HK-2 (cell line): ENCODE measurements around the gene AQP12A.

ENCODE experiments used
- DNase-seq: peaks from one replicate; pipeline ENCODE4 v3.0.0-alpha.2; 2018; ENCODE audit not compliant: unreplicated experiment

AQP12A gene

DNA sequence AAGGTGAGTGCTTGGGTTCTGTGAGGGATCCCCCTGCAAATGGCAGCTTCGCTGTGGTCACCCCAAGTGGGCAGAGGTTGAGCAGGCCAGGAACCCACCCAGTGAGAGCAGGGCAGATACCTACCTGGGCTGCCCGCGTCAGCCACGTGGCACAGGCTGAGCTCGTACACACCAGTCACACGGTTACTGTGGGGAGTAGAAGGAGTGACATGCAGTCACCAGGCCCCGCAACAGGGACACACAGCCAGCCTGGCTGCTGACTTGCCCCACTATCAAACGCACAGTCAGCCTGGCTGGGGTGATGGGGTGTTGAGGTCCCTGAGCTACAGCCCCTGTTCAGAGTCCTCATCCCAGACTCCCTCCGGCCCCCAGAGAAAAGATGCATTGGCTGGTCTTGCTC, 32.2 kb downstream of the AQP12A start:
- DNase-seq = no peak

DNA sequence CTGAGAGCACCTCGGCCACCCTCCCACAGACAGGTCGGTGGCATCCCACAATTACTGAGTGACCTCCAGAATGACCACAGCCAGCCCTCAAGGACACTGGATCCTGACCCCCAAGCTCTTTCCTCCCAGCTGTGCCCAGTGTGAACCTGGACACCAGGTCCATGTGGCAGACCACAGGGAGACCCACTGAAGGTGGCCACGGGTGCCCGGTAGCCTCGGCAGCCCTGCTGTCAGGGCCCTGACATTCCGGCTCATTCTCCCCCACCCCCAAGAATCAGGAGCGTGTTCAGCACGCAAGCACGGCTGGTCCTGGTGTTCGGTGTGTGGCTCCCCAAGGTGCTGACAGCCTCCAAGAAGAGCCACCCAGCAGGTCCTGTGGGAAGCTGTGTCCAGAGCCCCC, 32.8 kb downstream of the AQP12A start:
- DNase-seq = no peak

DNA sequence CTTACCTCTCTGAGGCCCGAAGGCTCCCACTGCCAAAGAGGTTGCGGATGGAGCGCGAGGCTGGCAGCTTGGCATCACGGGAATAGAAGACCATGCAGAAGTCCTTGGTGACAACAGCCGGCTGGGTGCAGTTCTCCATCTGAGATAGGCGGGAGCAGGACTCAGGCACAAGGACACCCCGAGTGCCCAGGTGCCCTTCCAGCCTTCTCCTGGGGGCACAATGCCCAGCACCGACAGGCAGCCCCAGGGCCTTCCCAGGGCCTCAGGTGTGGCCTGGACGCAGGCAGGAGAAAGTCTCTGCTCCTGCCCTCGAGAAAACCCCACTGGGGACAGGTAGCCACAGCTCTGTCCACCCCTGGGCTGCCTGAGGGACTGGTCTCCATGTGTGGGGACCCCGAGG, 33.6 kb downstream of the AQP12A start:
- no peak for DNase-seq

DNA sequence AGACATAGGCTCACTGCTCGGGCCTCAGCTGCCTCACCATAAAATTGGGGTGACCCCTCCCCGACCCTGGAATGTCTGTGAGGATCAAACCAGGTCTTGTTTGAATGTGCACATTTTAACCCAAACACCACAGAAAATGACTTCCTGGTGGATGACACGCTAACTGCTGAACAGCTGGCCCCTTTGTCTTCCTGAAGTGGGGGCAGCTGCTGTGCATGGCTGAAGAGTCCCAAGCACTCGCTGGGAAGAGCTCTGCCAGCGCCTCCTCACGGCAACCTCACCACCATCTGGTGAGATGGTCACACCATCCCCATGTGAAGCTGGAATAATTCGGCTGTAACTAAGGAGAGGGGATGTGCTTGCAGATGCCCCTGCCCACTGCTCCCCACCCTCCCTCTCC, 34.0 kb downstream of the AQP12A start:
- DNase-seq = no peak

DNA sequence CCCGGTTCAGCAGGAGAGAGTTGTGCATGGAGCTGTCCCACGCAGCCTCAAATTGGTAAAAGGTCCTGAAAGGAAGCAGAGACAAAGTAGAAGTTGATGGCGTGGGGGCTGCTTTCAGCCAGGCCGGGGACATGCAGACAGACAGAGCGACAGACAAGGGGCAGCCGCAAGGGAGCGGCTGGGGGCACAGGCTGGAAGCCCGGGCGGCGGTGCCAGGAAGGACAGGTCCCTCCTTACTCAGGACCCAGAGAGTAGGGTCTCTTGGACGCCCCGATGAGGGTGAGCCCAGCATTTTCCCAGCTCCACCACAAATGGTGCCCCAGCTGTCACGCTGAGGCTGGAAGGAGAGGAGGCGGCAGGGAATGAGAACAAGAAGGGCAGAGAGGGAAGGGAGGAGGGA, 35.2 kb downstream of the AQP12A start:
- DNase-seq = no peak

DNA sequence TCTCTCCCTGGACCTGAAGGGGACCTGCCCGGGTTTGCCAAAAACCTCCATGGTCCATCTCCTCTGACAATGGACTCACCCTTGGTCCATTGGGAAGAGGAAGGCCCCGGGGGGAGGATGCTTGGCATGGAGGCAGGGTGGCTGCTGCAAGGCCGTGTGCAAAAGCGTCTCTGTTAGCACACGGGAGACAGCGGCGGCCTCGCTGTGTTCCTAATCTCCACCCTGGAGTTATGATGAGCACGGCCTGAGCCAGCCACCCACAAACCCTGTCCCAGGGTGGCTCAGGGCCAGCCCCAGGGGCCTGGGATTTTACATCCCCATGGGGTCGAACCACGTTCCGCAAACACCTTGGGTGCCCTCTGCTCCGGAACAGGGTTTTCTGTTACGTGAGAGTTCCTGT, 35.8 kb downstream of the AQP12A start:
- DNase-seq = no peak

DNA sequence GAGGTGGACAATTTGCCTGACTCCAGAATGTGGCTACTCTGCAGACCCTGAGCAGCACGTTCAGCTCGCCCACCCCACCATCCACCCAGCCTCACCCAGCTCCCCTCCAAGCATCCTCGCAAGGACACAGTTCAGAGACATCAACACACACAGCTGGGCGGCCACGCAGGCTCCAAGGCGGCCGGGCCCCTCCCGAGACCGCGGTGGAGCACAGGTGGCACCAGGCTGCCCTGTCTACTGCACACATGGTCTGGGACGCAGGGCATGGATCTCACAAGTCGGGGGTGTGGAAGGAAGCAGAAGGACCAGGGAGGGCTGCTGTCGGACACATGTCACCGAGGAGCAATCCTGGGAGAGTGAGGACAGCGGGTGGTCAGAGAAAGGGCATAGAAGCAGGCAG, 36.2 kb downstream of the AQP12A start:
- DNase-seq = no peak

DNA sequence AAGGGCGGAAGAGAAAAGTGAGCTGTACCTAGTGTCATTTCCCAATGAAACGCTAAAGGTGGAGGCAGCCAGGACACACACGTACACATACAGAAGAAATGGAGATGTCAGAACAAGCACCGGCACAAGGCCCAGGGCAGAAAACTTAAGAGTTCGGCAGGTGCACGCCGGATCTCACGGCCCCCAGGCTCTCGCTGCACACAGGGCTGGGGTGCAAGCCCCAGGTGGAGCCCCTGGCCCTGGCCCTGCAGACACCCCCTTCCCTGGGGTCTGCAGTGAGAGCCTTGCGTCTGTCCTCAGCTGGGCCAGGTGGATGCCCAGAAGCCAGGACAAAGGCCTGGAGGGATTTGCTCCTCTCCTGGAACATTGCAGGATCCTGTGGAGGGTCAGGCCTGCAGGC, 36.7 kb downstream of the AQP12A start:
- DNase-seq = no peak

DNA sequence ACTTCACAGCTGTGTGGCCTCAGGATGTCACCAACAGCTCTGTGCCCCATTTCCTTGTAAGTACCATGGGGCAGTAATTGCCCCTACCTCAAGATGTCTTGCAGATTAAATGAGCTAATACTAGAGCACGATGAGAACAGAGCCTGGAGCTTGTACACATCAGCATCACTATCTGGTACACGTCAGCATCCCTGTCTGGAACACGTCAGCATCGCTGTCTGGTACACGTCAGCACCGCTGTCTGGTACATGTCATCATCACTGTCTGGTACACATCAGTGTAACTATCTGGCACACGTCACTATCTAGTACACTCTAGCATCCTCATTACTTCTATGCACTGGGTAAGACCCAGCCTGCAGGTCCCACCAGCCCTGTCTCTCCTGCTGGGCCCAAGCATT, 37.2 kb downstream of the AQP12A start:
- DNase-seq = no peak

DNA sequence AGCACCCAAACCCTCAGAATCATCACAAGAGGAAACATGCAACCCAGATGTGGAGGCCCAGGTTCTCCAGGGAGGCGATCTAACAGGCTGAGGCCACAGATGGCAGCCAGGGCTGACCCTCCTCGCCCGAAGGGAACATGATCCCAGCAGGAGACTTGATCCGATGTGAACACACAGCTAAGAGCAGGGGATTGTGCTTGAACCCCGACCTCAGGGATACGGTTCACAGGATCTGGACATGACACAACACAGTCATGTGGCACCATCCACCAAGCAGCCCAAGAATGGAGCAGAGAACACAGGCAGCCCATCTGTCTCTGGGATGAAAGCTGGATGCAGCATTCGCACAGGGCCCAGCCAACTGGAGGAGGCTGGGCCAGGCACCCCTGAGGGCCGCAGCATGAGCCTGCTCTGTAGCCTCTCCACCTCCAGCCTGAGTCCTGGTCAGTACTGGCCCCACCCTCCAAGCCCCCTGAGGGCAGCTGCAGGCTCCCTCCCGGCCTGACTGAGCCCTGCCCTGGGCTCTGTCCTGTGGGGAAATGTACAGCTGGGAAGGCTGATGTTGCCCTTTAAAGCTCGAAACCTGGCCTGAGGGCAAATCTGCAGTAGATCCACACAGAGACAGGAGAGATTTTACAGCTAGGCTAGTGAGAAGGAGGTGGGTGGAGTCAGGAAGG, 39.0 kb downstream of the AQP12A start:
- no peak for DNase-seq

DNA sequence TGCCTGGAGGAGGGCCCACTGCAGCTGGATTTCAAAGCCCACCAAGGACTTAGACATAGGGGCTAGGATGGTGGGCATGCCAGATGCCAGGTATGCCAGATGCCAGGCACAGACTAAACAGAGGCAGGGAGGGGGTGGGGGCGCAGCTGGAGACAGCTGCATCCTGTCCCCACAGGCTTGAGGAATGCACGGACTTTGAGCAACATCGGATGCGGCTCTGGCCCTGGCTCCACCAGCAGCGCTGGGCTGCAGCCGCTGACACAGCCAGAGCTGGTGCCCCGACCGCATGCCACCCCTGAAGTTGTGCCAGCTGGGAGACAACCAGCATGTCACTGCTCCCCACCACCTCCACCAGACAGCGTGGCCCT, 39.5 kb downstream of the AQP12A start:
- no peak for DNase-seq

DNA sequence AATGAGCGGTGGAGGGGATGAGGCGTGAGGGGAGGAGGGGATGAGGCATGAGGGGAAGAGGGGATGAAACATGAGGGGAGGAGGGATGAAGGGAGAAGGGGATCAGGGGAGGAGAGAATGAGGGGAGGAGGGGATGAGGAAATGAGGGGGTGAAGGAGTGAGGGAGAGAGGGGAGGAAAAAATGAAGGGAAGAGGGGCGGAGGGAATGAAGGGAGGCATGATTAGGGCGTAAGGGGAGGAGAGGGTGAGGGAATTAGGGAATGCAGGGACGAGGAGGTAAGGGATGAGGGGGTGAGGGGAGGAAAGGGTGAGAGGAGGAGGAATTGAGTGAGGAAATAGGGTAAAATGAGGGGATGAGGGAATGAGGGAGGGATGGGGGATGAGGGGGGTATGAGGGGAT, 40.5 kb downstream of the AQP12A start:
- DNase-seq = no peak

DNA sequence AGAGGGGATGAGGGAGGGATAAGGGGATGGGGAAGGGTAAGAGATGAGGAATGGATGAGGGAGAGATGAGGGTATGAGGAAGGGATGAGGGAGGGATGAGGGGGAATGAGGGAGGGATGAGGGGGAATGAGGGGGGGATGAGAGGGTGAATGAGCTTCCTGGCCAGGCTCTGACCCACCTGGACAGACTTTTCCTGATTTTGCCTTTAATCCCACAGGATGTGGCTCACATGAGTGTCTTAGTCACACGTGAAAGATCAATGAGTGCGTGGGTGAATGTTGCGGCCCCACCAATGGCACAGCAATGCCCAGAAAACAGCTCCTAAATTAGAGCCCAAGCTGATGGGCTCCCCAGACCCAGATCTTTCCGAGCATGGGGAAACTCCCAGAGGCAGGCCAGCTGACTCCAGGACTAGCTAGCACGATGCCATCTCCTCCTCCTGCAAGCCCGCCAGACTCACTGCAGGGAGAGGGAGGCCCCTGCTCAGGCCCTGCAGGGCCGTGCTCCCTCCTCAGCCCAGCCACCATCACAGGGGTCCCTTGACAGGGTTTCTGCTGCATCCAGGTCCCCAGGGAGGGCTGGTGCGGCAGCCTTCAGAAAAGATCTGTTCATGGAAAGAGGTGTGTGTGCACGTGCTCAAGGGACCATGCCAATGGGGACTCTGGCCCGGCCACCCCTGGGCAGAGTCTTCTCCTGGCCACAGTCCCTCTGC, 41.4 kb downstream of the AQP12A start:
- DNase-seq = no peak

DNA sequence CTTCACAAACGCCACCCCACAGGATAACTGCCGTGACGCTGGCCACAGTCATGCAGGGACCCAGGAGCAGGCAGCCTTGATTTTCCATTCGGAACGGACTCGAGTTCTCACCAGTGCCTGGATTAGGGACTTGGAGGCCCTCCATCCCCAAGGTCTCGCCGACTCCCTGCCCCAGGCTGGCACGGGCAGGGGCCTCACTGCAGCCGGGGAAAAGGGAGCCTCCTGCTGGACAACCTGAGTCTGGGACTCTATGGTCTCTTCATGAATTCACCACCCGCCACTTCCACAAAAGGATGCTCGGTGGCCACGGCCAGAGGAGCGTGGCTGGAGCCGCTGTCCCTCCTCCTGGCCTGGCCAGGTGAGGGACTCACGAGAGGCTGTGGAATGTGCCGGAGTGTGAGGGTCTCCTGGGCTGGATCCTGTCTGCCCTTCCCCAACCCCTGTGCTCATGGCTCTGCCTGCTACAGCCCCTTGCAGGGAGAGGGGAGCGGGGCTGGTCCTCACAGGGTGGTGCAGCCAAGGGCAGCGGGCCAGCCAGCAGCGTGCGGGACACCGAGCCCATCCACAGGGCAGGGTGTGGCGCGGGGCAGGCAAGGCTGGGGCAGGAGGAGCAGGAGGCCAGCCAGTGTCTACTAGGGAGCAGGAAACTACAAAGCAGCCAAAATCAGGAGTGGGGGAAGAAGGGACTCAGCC, 42.3 kb downstream of the AQP12A start:
- no peak for DNase-seq

DNA sequence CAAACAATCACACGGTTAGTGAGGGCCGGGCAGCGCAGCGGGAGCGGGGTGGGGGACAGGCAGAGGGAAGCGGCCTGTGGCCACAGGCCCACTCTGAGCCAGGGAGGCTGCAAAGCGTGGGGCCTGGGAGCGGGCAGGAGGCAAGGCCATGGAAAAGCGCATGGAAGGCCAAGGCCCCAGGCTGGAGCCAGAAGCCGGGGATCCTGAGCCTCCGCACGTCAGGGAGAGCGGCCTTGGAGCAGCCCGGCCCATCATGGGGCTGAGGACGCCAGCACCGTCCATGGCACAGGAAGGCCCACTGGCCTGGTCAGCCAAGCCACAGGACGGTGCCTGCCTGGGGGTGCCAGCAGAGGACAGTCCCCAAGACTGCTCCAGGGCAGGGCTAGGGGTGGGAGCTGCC, 43.1 kb downstream of the AQP12A start:
- DNase-seq = no peak

DNA sequence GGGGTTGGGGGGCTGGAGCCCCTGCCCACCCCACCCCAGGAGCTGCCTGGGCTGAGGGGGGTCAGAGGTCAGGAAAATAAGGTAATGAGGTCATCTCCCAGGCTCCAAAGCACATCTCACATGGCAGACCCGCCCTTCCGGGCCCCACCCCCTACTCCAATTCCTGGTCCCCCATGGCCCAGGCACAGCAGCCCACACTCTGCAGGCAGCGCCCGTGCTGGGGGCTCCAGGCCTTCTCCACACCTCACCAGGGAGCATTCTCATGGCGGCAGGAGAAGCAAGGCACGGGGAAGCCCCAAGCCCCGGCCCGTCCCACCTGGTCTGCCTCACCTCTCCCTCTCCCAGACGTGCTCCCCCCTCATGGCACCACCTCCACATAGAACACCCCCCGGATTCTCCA, 43.8 kb downstream of the AQP12A start:
- no peak for DNase-seq

DNA sequence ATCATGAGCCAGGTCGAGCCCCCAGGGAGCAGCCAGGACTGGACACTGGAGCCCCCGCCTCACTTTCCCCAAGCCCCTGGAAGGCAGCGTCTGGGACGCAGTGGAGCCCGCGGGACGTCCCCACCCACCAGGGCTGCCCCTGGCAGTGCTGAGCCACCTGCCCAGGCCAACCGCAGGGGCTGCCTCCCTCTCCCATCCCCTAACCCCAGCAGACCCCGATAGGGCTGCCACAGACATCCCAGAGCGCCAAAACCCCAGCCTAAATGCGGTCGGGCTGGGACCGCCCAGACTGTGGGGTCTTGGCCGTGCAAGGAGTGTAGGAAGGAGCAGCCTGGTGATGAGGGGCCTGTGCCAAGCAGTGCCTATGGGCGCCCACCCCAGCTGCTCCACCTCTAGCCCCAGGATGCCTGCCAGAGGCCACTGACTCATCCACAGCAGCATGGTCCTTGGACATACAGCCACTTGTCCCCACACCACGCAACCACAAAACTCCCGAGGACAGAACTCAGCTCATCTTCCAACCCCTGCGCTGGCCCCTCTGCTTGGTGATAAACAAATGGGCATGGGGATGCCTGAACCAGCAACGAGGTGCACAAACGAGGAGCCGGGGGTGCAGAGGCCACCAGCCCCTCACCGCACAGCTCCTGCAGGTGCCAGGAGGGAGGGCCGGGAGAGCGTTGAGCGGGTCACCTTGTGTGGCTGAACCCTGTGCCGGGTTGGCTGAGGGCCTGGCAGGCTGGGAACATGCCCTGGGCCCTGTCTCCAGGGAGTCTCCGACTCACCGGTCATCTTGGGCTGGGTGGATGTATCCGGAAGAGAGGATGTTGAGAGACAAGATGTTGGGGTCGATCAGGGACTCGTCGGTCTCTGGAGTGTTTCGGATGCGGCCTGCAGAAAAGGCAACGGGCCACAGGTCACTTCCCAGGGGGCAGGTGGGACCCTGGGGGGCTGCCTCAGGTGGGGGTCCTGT, 44.9 kb downstream of the AQP12A start:
- no peak for DNase-seq

DNA sequence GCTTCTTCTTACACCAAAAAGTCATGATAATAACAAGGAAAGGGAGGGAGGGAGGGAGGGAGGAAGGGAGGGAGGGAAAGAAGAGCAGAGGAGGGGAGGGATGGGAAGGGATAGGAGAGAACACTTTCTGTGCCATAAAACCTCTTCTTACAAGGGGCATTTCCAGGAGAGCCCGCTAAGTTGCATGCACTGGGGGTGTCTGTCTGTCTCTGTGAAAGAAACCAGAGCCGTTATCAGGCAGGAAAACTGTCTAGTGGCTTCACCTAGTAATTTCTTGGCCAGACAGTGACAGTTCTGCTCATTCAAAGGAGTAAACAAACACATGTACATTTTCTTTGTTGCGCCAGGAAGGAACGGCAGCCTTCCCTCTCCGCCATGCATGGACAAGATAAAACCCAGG, 45.8 kb downstream of the AQP12A start:
- DNase-seq = no peak

DNA sequence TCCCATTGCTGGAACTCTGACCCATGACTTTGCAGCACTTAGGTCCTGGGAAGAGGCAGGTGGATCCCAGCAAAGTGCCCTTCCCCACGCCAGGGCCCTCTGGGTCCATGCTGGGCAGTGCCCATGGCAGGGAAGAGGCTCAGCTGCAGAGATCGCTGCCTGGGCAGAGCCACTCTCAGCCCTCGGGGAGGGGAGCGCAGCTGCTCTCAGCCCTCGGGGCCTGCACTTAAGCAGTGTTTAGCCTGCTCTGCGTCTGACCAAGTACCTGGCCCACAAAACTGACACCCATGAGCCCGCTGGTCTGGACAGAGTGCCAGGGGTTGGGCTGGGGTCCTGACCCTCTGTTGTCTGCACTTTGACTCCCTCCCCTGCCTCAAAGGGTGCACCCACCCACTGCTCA, 46.3 kb downstream of the AQP12A start:
- DNase-seq = no peak

DNA sequence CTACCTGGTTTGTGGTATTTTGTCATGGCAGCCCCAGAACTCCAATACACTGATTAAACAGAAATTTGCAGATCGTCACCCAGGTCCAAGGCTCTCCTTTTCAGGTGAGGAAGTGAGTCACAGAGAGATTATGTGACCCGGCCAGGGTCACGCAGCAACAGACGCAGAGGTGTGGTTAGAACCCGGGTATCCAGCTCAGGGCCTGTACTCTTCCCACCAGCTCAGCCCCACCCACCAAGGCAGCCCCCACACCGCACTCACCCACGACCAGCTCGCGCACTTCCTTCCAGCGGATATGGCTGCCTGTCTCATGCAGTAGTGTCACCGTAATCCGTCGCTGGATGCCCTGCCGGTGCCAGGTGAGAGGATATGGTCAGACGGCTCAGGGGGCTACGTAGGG, 48.1 kb downstream of the AQP12A start:
- no peak for DNase-seq

DNA sequence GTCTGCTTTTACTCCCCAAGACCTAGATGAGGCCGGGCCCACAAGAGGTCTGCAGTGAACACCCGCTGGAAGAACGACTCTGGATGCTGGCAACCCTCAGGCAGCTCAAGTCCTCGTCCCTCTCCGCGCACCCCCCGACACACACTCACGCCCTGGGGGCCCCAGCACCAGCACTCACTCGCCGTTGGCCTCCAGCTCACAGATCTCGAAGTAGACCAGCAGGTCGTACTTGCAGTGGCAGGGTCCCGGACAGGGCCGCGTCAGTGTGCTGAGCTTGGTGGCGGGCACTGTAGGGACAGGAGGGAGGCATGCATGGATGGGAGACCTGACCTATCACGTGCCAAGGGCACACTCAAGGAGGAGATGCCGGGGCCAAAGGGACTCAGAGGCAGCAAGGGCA, 49.4 kb downstream of the AQP12A start:
- DNase-seq = no peak

DNA sequence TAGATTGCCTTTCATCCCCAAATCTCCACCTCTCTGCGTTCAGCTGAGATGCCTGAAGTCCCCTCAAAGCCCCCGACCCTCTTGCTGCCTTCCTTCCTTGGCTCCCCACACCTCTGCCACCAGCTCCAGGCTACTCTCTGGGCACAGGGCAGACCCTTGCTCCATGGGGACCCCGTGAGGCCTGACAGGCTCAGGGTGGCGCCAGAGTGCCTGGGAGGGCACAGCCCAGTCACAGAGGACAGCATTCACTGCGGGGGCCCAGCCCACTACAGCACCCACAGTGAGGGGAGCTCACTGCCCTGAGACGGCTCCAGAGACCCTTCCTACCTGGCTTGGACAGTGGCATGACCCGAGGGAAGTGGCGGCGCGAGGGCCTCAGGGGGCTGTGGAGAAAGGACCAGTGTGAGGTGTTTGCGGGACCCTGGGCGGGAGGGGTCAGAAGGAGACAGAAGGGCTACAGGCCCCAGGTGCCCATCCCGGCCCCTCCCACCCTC, 51.0 kb downstream of the AQP12A start:
- DNase-seq = no peak
